HepG2 (cell line): ENCODE results near the gene GSK3A. TPM values are rescaled to one million over a fixed set of nuclear protein-coding genes. Genes with fewer than 3 reads are reported as not detected.

Experiments
- ARID4A ChIP-seq: sonication (generic); formaldehyde crosslinking; IDR thresholded peaks from 2 replicates; pipeline ENCODE4 v1.5.0; 2020; ENCODE audit warnings: mild to moderate bottlenecking, missing genetic modification reagents, borderline replicate concordance
- CBX5 ChIP-seq: sonication (generic); formaldehyde crosslinking; IDR thresholded peaks from 2 replicates; pipeline ENCODE4 v1.4.0; 2020; ENCODE audit warnings: missing genetic modification reagents, borderline replicate concordance
- DZIP1 ChIP-seq: sonication (generic); formaldehyde crosslinking; IDR thresholded peaks from 2 replicates; pipeline ENCODE4 v1.5.0; 2020; ENCODE audit warnings: mild to moderate bottlenecking, missing genetic modification reagents
- HNRNPK ChIP-seq: fragments of 200-400 bp; formaldehyde crosslinking; IDR thresholded peaks from 2 replicates; pipeline ENCODE4 v1.6.1; 2018; ENCODE audit warnings: low read length, low read depth, moderate library complexity, mild to moderate bottlenecking; ENCODE audit not compliant: poor library complexity, severe bottlenecking
- KAT8 ChIP-seq: IDR thresholded peaks from 2 replicates; pipeline ENCODE4 v1.6.1; 2016; ENCODE audit warnings: missing genetic modification reagents, missing compliant biosample characterization
- NR2C2 ChIP-seq: sonication (generic); formaldehyde crosslinking; IDR thresholded peaks from 2 replicates; pipeline ENCODE4 v1.4.0; 2020; ENCODE audit warnings: missing genetic modification reagents, mild to moderate bottlenecking, moderate library complexity, borderline replicate concordance
- PHF20 ChIP-seq: sonication (generic); formaldehyde crosslinking; IDR thresholded peaks from 2 replicates; pipeline ENCODE4 v1.5.0; 2020; ENCODE audit warnings: mild to moderate bottlenecking, missing genetic modification reagents
- SPEN ChIP-seq: sonication (generic); formaldehyde crosslinking; IDR thresholded peaks from 2 replicates; pipeline ENCODE4 v1.5.1; 2020; ENCODE audit warnings: low read depth, mild to moderate bottlenecking, missing genetic modification reagents
- ZBTB7B ChIP-seq: sonication (generic); formaldehyde crosslinking; IDR thresholded peaks from 2 replicates; pipeline ENCODE4 v1.4.0; 2020; ENCODE audit warnings: missing genetic modification reagents
- ZFP91 ChIP-seq: sonication (generic); formaldehyde crosslinking; IDR thresholded peaks from 2 replicates; pipeline ENCODE4 v1.9.0; 2022; ENCODE audit warnings: missing genetic modification reagents, mild to moderate bottlenecking, borderline replicate concordance
- polyA plus RNA-seq, 8 experiments: library from polyadenylated mRNA; depleted of rRNA in 3 of 8; stranded (reverse) in 7 of 8; unstranded in 1 of 8; fragments of >200 nt; fragmentation: Illumina TruSeq in 4 of 8; extraction: Trizol in 4 of 8; gene quantifications; 2 replicates each; pipeline versions ENCODE4 v1.2.1 to v1.2.3, GENCODE V29; 2011 to 2016; ENCODE audit warnings: low read depth in 4 of 8, missing spikeins in 1 of 8, mixed read lengths in 1 of 8; ENCODE audit not compliant: insufficient read depth in 1 of 8
- total RNA-seq, 5 experiments: library from RNA; depleted of rRNA; stranded (reverse); fragments of >200 nt; fragmentation: Illumina TruSeq; extraction: Trizol; gene quantifications; 2 replicates each; pipeline ENCODE4 v1.2.3, GENCODE V29; 2016; ENCODE audit warnings: low read depth in 1 of 5
- TF ChIP-seq, protein P1 (sequence below): sonication (generic); formaldehyde crosslinking; IDR thresholded peaks from 2 replicates; pipeline ENCODE4 v1.8.0; 2022; ENCODE audit warnings: missing genetic modification reagents, mild to moderate bottlenecking, borderline replicate concordance
- TF ChIP-seq, protein P2 (sequence below): IDR thresholded peaks from 2 replicates; pipeline ENCODE4 v1.6.1; 2016; ENCODE audit warnings: missing compliant biosample characterization, missing genetic modification reagents, borderline replicate concordance
- TF ChIP-seq, protein P3 (sequence below): sonication (generic); formaldehyde crosslinking; IDR thresholded peaks from 2 replicates; pipeline ENCODE4 v1.4.0; 2020; ENCODE audit warnings: missing genetic modification reagents, borderline replicate concordance

Gene GSK3A
- total and polyA plus RNA-seq, 2 of the 13 experiments (the other 11 are each of a cell fraction or from before 2014, with no cell fraction given): 16.9 to 52.5 TPM

DNA sequence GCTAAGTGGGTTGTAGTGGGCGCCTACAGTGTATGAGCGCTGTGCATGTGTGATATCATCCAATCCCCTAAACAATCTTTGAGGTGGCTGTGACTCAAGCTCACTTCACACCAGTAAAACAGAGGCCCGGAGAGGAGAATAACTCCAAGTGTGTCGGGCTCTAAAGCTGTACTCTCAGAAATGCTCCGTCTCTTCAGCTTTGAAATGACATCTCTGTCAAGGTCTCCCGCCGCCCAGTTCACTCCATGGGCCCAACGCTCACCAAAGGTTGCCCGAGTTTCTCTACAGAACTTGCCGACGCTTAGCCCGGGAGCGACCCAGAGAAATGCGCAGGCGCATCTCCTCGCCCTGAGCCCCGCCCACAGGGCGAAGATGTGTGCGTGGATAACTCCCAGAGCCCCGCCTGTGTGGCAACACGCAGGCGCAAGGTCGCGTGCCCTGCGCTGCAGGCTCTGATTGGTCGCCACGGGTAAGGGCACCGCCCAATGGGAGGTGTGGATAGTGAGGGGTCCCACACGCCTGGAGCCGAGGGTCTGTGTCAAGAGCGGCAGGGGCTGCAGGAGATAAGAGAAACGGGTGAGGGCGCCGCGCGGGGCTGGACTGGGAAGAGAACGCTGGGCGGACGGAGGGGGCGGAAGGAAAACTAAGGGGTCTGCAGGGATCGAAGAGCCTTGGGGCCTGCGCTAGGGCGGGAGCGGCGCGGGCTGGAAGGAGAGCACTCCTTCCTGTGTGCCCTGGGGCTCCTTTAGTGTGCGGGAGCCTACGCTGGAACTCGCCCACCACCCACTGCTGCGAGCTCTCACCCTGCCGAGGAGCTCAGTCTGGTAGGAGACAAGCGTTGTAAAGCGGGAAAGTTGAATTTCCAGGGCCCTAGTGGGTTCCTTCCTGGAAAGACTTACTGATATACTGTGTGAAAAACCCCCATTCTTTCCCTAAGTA lies 22.3 kb downstream of the GSK3A start, which contains the start of gene ZNF526 (continued):
- TF ChIP-seq PHF20: peak; percentile 75
- peak; percentile 89; the same call in 1 of the 2 replicates for TF ChIP-seq ZFP91 (CRISPR knock-in tag)
- 0 out of 2 replicates have a peak, but pooled peaks have one; percentile 60 for TF ChIP-seq DZIP1 (CRISPR knock-in tag)
- TF ChIP-seq SPEN (CRISPR knock-in tag): peak; percentile 68
- peak; percentile 96 for TF ChIP-seq ZBTB7B (CRISPR knock-in tag)
- peak; percentile 84 for TF ChIP-seq KAT8 (CRISPR knock-in tag)
- TF ChIP-seq, protein P1, sequence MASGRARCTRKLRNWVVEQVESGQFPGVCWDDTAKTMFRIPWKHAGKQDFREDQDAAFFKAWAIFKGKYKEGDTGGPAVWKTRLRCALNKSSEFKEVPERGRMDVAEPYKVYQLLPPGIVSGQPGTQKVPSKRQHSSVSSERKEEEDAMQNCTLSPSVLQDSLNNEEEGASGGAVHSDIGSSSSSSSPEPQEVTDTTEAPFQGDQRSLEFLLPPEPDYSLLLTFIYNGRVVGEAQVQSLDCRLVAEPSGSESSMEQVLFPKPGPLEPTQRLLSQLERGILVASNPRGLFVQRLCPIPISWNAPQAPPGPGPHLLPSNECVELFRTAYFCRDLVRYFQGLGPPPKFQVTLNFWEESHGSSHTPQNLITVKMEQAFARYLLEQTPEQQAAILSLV: peak; percentile 49; the same call in 1 of the 2 replicates
- TF ChIP-seq, protein P2, sequence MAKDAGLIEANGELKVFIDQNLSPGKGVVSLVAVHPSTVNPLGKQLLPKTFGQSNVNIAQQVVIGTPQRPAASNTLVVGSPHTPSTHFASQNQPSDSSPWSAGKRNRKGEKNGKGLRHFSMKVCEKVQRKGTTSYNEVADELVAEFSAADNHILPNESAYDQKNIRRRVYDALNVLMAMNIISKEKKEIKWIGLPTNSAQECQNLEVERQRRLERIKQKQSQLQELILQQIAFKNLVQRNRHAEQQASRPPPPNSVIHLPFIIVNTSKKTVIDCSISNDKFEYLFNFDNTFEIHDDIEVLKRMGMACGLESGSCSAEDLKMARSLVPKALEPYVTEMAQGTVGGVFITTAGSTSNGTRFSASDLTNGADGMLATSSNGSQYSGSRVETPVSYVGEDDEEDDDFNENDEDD (CRISPR knock-in tag): peak; percentile 75; the same call in 1 of the 2 replicates
- TF ChIP-seq, protein P3, sequence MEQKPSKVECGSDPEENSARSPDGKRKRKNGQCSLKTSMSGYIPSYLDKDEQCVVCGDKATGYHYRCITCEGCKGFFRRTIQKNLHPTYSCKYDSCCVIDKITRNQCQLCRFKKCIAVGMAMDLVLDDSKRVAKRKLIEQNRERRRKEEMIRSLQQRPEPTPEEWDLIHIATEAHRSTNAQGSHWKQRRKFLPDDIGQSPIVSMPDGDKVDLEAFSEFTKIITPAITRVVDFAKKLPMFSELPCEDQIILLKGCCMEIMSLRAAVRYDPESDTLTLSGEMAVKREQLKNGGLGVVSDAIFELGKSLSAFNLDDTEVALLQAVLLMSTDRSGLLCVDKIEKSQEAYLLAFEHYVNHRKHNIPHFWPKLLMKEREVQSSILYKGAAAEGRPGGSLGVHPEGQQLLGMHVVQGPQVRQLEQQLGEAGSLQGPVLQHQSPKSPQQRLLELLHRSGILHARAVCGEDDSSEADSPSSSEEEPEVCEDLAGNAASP (CRISPR knock-in tag): peak; percentile 26; the same call in 1 of the 2 replicates
- TF ChIP-seq NR2C2 (CRISPR knock-in tag): peak; percentile 19; the same call in 1 of the 2 replicates
- peak; percentile 46 for TF ChIP-seq HNRNPK
- peak; percentile 93 for TF ChIP-seq ARID4A
- peak; percentile 69; the same call in 1 of the 2 replicates for TF ChIP-seq CBX5 (CRISPR knock-in tag)
